GM12878 (cell line): ENCODE results near the gene TAAR9. TPM values are rescaled to one million over a fixed set of nuclear protein-coding genes. Genes with fewer than 3 reads are reported as not detected.

Experiments used
- BHLHE40 ChIP-seq, 2 experiments: fragments of 450-650 bp in 1 of 2; IDR thresholded peaks; 2 replicates each; pipeline ENCODE4 v1.6.1; 2011 to 2017; ENCODE audit warnings: low read depth in 2 of 2, borderline replicate concordance in 1 of 2, improper control_type of control experiment in 1 of 2, low read length in 1 of 2, mild to moderate bottlenecking in 1 of 2
- CBFB ChIP-seq: IDR thresholded peaks from 2 replicates; pipeline ENCODE4 v1.6.1; 2016; ENCODE audit warnings: antibody characterized with exemption, low read depth
- CEBPZ ChIP-seq: fragments of 150-350 bp; IDR thresholded peaks from 2 replicates; pipeline ENCODE4 v1.6.1; 2016; ENCODE audit warnings: low read depth, low read length
- CHD2 ChIP-seq: IDR thresholded peaks from 2 replicates; pipeline ENCODE4 v1.6.1; 2011; ENCODE audit warnings: low read depth, low read length, improper control_type of control experiment, borderline replicate concordance
- E2F8 ChIP-seq: fragments of 450-650 bp; IDR thresholded peaks from 2 replicates; pipeline ENCODE4 v1.6.1; 2018; ENCODE audit warnings: mild to moderate bottlenecking, low read depth, moderate library complexity; ENCODE audit not compliant: partially characterized antibody
- HDAC6 ChIP-seq: fragments of 200-600 bp; sonication (generic); IDR thresholded peaks from one replicate; pipeline ENCODE4 v1.8.0; 2017; ENCODE audit warnings: antibody characterized with exemption; ENCODE audit not compliant: unreplicated experiment
- MLLT1 ChIP-seq: fragments of 450-650 bp; IDR thresholded peaks from 2 replicates; pipeline ENCODE4 v1.6.1; 2016; ENCODE audit warnings: mild to moderate bottlenecking
- MYC ChIP-seq: IDR thresholded peaks from 2 replicates; pipeline ENCODE4 v1.6.1; 2011; ENCODE audit warnings: mild to moderate bottlenecking, low read length, moderate library complexity, inconsistent platforms; ENCODE audit not compliant: insufficient read depth, insufficient replicate concordance, insufficient read length, severe bottlenecking
- NR2F1 ChIP-seq: fragments of 450-650 bp; conservative IDR thresholded peaks from 2 replicates; pipeline ENCODE4 v1.6.1; 2017; ENCODE audit warnings: mild to moderate bottlenecking
- POU2F2 ChIP-seq: IDR thresholded peaks from 3 replicates; pipeline ENCODE4 v1.6.1; 2011; ENCODE audit warnings: low read depth, mild to moderate bottlenecking, low read length, borderline replicate concordance
- SREBF2 ChIP-seq: IDR thresholded peaks from 2 replicates; pipeline ENCODE4 v1.6.1; 2012; ENCODE audit warnings: mild to moderate bottlenecking, low read length
- STAT1 ChIP-seq: fragments of 450-650 bp; conservative IDR thresholded peaks from 2 replicates; pipeline ENCODE4 v1.6.1; 2014; ENCODE audit warnings: antibody characterized with exemption, mild to moderate bottlenecking
- TBL1XR1 ChIP-seq: IDR thresholded peaks from 2 replicates; pipeline ENCODE4 v1.6.1; 2012; ENCODE audit warnings: low read depth, low read length, improper control_type of control experiment
- TCF12 ChIP-seq: IDR thresholded peaks from 2 replicates; pipeline ENCODE4 v1.6.1; 2011; ENCODE audit warnings: low read depth, mild to moderate bottlenecking, low read length
- ZBTB4 ChIP-seq: fragments of 450-650 bp; formaldehyde crosslinking; IDR thresholded peaks from 2 replicates; pipeline ENCODE4 v1.4.0; 2022; ENCODE audit warnings: mild to moderate bottlenecking, moderate library complexity
- ZNF24 ChIP-seq: fragments of 450-650 bp; IDR thresholded peaks from 2 replicates; pipeline ENCODE4 v1.6.1; 2017; ENCODE audit warnings: antibody characterized with exemption, mild to moderate bottlenecking
- polyA plus RNA-seq, 11 experiments: library from polyadenylated mRNA; depleted of rRNA in 4 of 11; unstranded in 6 of 11; stranded (reverse) in 5 of 11; fragments of >200 nt; fragmentation: Nextera tagmentation in 4 of 11; fragmentation: Illumina TruSeq in 1 of 11; extraction: Ambion mirVana in 4 of 11; extraction: Trizol in 1 of 11; gene quantifications; 1 replicate in 1 of 11; 2 replicates in 10 of 11; pipeline versions ENCODE4 v1.2.1 to v1.2.3, GENCODE V29; 2011 to 2016; ENCODE audit warnings: inconsistent platforms in 2 of 11, missing spikeins in 2 of 11, low read depth in 1 of 11
- total RNA-seq, 4 experiments: library from RNA; depleted of rRNA in 3 of 4; stranded (reverse); fragments of >200 nt in 3 of 4; fragmentation: Illumina TruSeq in 1 of 4; extraction: Trizol in 1 of 4; gene quantifications; 2 replicates each; pipeline versions ENCODE4 v1.2.1 to v1.2.3, GENCODE V29; 2013 to 2021

TAAR9 gene
- total and polyA plus RNA-seq, 10 of the 15 experiments (the other 5 are each of a cell fraction or from before 2014, with no cell fraction given), result not detected

GRCh38 chr6:132498638-132499037, 39.4 kb upstream of the TAAR9 start (continued):
- TF ChIP-seq CEBPZ (no peak), TCF12 (no peak), E2F8 (peak; percentile 42), HDAC6 (no peak), ZBTB4 (CRISPR knock-in tag) (no peak), BHLHE40 (IDR thresholded peaks at IDR 0.05; ENCODE audit: borderline replicate concordance in 1 of 2, low read depth in 2 of 2, low read length in 1 of 2) (peak; percentile 83 to 93), ZNF24 (peak; percentile 81), MLLT1 (peak; percentile 60), CBFB (no peak), NR2F1 (no peak; the same call in none of the 2 replicates), STAT1 (no peak), MYC (no peak), TBL1XR1 (peak; percentile 83; the same call in 1 of the 2 replicates), CHD2 (no peak), SREBF2 (no peak), POU2F2 (peak; percentile 18; the same call in 1 of the 3 replicates)
